HEK293 (cell line): Measurements from ENCODE around the gene NEK8.

Experiments
- CTCF ChIA-PET: fragments of 350-600 bp; formaldehyde crosslinking; extraction: SDS; loops from one replicate; lab custom pipeline; 2021; ENCODE audit warnings: antibody characterized with exemption; lab: Yijun Ruan, JAX
- POLR2A ChIA-PET: fragments of 300-600 bp; formaldehyde crosslinking; extraction: SDS; loops from one replicate; lab custom pipeline; 2020; ENCODE audit warnings: antibody characterized with exemption, inconsistent platforms; lab: Yijun Ruan, JAX
- H3K27ac ChIP-seq: fragments of 200-500 bp; sonication (Bioruptor generic); 2 replicates; pipeline ENCODE4 v1.5.1; 2014; ENCODE audit warnings: low read depth, low read length, control low read depth, inconsistent platforms; ENCODE audit errors: extremely low read depth
- H3K36me3 ChIP-seq, 2 experiments: fragments of 200-500 bp in 1 of 2; sonication (Bioruptor generic) in 1 of 2; 1 replicate in 1 of 2; 2 replicates in 1 of 2; pipeline ENCODE4 v1.5.1; 2014 to 2017; ENCODE audit warnings: inconsistent platforms in 2 of 2, low read length in 2 of 2; ENCODE audit not compliant: control insufficient read depth in 2 of 2, insufficient read depth in 1 of 2
- H3K4me1 ChIP-seq: fragments of 200-500 bp; sonication (Bioruptor generic); 2 replicates; pipeline ENCODE4 v1.5.1; 2014; ENCODE audit warnings: mild to moderate bottlenecking, low read length, inconsistent platforms; ENCODE audit not compliant: control insufficient read depth, insufficient read depth
- H3K4me3 ChIP-seq: 2 replicates; pipeline ENCODE4 v1.5.1; 2011; ENCODE audit warnings: low read depth, mild to moderate bottlenecking, control low read depth, low read length, moderate library complexity
- H3K9me3 ChIP-seq: fragments of 200-500 bp; sonication (Bioruptor generic); 2 replicates; pipeline ENCODE4 v1.5.1; 2014; ENCODE audit warnings: low read depth, low read length, inconsistent platforms; ENCODE audit not compliant: control insufficient read depth, insufficient read depth
- BCL11B ChIP-seq: fragments of 450-650 bp; formaldehyde crosslinking; IDR thresholded peaks from 2 replicates; pipeline ENCODE4 v1.5.1; 2016; ENCODE audit warnings: low read depth, missing biosample characterization, missing genetic modification characterization
- EGR2 ChIP-seq: fragments of 450-650 bp; formaldehyde crosslinking; IDR thresholded peaks from 2 replicates; pipeline ENCODE4 v1.5.1; 2016; ENCODE audit warnings: low read depth, missing biosample characterization, missing genetic modification characterization
- GLIS1 ChIP-seq: fragments of 450-650 bp; formaldehyde crosslinking; IDR thresholded peaks from 2 replicates; pipeline ENCODE4 v1.5.1; 2016; ENCODE audit warnings: missing biosample characterization, missing genetic modification characterization
- GLIS2 ChIP-seq: fragments of 450-650 bp; formaldehyde crosslinking; IDR thresholded peaks from 2 replicates; pipeline ENCODE4 v1.5.1; 2016; ENCODE audit warnings: missing biosample characterization, missing genetic modification characterization
- ZBTB1 ChIP-seq: fragments of 450-650 bp; formaldehyde crosslinking; IDR thresholded peaks from 2 replicates; pipeline ENCODE4 v1.5.1; 2016; ENCODE audit warnings: missing biosample characterization, missing genetic modification characterization
- ZEB2 ChIP-seq: fragments of 450-650 bp; formaldehyde crosslinking; IDR thresholded peaks from 2 replicates; pipeline ENCODE4 v1.5.1; 2016; ENCODE audit warnings: missing biosample characterization, missing genetic modification characterization
- ZFHX2 ChIP-seq: fragments of 450-650 bp; formaldehyde crosslinking; conservative IDR thresholded peaks from 2 replicates; pipeline ENCODE4 v1.5.1; 2016; ENCODE audit warnings: missing biosample characterization, missing genetic modification characterization
- ZNF133 ChIP-seq: fragments of 450-650 bp; formaldehyde crosslinking; IDR thresholded peaks from 2 replicates; pipeline ENCODE4 v1.5.1; 2016; ENCODE audit warnings: missing biosample characterization, missing genetic modification characterization
- ZNF157 ChIP-seq: fragments of 450-650 bp; formaldehyde crosslinking; IDR thresholded peaks from 2 replicates; pipeline ENCODE4 v1.5.1; 2016; ENCODE audit warnings: missing biosample characterization, missing genetic modification characterization
- ZNF16 ChIP-seq: fragments of 450-650 bp; formaldehyde crosslinking; IDR thresholded peaks from 2 replicates; pipeline ENCODE4 v1.5.1; 2016; ENCODE audit warnings: low read depth, missing biosample characterization, missing genetic modification characterization
- ZNF354C ChIP-seq: fragments of 450-650 bp; formaldehyde crosslinking; IDR thresholded peaks from 2 replicates; pipeline ENCODE4 v1.5.1; 2016; ENCODE audit warnings: missing biosample characterization, missing genetic modification characterization, low read depth, borderline replicate concordance
- ZNF585B ChIP-seq: fragments of 450-650 bp; formaldehyde crosslinking; IDR thresholded peaks from 2 replicates; pipeline ENCODE4 v1.5.1; 2016; ENCODE audit warnings: missing biosample characterization, missing genetic modification characterization
- ZNF768 ChIP-seq: fragments of 450-650 bp; formaldehyde crosslinking; IDR thresholded peaks from 2 replicates; pipeline ENCODE4 v1.5.1; 2018; ENCODE audit warnings: missing biosample characterization, mild to moderate bottlenecking, missing genetic modification characterization
- ZNF792 ChIP-seq: fragments of 450-650 bp; formaldehyde crosslinking; IDR thresholded peaks from 2 replicates; pipeline ENCODE4 v1.5.1; 2016; ENCODE audit warnings: missing biosample characterization, missing genetic modification characterization
- TF ChIP-seq, protein P1 (sequence below): fragments of 450-650 bp; formaldehyde crosslinking; IDR thresholded peaks from 2 replicates; pipeline ENCODE4 v1.5.1; 2016; ENCODE audit warnings: missing biosample characterization, missing genetic modification characterization
- TF ChIP-seq, protein P2 (sequence below): fragments of 450-650 bp; formaldehyde crosslinking; IDR thresholded peaks from 2 replicates; pipeline ENCODE4 v1.5.1; 2016; ENCODE audit warnings: missing biosample characterization, missing genetic modification characterization, borderline replicate concordance
- TF ChIP-seq, protein P3 (sequence below): fragments of 450-650 bp; formaldehyde crosslinking; IDR thresholded peaks from 2 replicates; pipeline ENCODE4 v1.5.1; 2016; ENCODE audit warnings: missing biosample characterization, missing genetic modification characterization, borderline replicate concordance
- TF ChIP-seq, protein P4 (sequence below): fragments of 450-650 bp; formaldehyde crosslinking; IDR thresholded peaks from 2 replicates; pipeline ENCODE4 v1.5.1; 2017; ENCODE audit warnings: missing biosample characterization, missing genetic modification characterization
- TF ChIP-seq, protein P5 (sequence below): fragments of 450-650 bp; formaldehyde crosslinking; IDR thresholded peaks from 2 replicates; pipeline ENCODE4 v1.5.1; 2016; ENCODE audit warnings: missing biosample characterization, missing genetic modification characterization

Gene NEK8

DNA sequence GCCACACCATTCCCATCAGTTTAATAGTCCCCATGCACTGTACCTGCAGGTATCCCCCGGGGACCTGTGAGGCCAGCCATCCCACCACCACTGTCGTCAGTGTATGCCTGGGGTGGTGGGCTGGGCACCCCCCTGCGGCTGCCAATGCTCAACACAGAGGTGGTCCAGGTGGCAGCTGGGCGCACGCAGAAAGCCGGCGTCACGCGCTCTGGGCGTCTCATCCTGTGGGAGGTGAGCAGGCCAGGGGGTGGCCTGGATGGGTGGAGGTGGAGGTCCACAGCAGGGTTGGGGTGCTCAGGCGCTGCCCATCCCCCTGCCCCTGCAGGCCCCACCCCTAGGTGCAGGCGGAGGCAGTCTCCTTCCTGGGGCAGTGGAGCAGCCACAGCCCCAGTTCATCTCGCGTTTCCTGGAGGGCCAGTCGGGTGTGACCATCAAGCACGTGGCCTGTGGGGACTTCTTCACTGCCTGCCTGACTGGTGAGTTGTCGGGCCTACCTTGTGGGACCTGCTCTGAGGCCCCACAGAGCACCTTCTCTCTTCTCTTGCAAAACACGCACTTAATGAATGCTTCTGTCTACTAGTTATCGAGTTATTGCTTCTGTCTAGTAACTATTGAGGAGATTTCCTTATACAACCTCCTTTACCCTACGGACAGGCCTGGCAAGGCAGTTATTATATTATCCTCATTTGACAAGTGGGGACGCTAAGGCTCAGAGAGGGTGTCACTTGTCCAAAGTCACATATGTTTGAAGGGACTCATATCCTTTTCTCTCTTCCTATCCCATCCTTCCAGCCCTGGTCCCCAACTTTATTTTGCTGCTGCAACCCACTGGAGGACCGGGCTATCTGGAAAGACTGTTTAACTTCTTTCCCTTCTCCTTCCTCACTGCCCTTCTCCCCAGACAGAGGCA, 9.4 kb downstream of the NEK8 start (continued):
- TF ChIP-seq, protein P1, sequence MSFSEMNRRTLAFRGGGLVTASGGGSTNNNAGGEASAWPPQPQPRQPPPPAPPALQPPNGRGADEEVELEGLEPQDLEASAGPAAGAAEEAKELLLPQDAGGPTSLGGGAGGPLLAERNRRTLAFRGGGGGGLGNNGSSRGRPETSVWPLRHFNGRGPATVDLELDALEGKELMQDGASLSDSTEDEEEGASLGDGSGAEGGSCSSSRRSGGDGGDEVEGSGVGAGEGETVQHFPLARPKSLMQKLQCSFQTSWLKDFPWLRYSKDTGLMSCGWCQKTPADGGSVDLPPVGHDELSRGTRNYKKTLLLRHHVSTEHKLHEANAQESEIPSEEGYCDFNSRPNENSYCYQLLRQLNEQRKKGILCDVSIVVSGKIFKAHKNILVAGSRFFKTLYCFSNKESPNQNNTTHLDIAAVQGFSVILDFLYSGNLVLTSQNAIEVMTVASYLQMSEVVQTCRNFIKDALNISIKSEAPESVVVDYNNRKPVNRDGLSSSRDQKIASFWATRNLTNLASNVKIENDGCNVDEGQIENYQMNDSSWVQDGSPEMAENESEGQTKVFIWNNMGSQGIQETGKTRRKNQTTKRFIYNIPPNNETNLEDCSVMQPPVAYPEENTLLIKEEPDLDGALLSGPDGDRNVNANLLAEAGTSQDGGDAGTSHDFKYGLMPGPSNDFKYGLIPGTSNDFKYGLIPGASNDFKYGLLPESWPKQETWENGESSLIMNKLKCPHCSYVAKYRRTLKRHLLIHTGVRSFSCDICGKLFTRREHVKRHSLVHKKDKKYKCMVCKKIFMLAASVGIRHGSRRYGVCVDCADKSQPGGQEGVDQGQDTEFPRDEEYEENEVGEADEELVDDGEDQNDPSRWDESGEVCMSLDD (tag by site-specific recombination), result no peak
- no peak for TF ChIP-seq ZFHX2
- TF ChIP-seq ZNF792 (tag by site-specific recombination), result no peak
- no peak for TF ChIP-seq GLIS1 (tag by site-specific recombination)
- no peak for TF ChIP-seq ZNF585B
- no peak for TF ChIP-seq ZNF157 (tag by site-specific recombination)
- no peak for TF ChIP-seq GLIS2 (tag by site-specific recombination)
- TF ChIP-seq ZNF133 (tag by site-specific recombination), result no peak
- TF ChIP-seq, all 188 proteins: peak for 0

DNA sequence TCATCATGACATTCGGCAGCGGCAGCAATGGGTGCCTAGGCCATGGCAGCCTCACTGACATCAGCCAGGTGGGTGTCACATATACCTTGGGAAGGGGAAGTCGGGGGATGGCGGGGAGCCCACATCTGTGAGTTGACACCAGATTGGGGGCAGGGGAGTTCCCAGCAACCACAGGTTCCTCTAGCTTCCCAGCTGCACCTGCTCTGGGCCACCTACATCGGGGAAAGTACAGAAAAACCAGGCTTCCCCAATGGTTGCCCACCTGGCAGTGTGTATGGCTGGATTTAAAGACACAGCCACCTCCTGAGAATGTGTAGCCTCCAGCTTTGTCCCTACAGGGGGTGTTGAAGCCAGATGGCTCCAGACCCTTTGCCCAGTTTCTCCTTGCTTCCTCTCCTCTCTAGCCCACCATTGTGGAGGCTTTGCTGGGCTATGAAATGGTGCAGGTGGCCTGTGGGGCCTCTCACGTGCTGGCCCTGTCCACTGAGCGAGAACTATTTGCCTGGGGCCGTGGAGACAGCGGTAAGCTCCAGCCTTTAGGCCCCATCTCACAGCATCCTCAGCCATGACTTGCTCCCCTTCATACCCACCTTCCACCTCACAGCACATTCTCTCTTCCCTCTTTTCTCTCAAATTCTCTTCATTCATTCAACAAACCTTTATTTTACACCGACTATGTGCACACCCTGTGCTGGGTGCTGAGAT, 10.2 kb downstream of the NEK8 start:
- Histone ChIP-seq H3K4me1 (0 out of 2 replicates have a peak, but pooled peaks cover 3% of the 10 kb centered on the region), H3K27ac (no peak overlapping the region), H3K36me3 (peaks cover 0 to 31% of the 10 kb centered on the region in 2 experiments; a peak in 1 of 3 replicates), H3K9me3 (no peaks in the 10 kb centered on the region), H3K4me3 (no peak overlapping the region)
- ChIA-PET POLR2A (interaction anchor here (0.7 kb wide), 1 partner anchor 19 kb away, joined by 4 read pairs; the partner anchor contains the start of gene RPL23A), CTCF (interaction anchor here (16.7 kb wide), 1 partner anchor 13 kb away, joined by 445 read pairs; the partner anchor contains the start of genes NEK8, RPL23A and TLCD1)
- no peak for TF ChIP-seq ZNF16
- TF ChIP-seq, protein P2, sequence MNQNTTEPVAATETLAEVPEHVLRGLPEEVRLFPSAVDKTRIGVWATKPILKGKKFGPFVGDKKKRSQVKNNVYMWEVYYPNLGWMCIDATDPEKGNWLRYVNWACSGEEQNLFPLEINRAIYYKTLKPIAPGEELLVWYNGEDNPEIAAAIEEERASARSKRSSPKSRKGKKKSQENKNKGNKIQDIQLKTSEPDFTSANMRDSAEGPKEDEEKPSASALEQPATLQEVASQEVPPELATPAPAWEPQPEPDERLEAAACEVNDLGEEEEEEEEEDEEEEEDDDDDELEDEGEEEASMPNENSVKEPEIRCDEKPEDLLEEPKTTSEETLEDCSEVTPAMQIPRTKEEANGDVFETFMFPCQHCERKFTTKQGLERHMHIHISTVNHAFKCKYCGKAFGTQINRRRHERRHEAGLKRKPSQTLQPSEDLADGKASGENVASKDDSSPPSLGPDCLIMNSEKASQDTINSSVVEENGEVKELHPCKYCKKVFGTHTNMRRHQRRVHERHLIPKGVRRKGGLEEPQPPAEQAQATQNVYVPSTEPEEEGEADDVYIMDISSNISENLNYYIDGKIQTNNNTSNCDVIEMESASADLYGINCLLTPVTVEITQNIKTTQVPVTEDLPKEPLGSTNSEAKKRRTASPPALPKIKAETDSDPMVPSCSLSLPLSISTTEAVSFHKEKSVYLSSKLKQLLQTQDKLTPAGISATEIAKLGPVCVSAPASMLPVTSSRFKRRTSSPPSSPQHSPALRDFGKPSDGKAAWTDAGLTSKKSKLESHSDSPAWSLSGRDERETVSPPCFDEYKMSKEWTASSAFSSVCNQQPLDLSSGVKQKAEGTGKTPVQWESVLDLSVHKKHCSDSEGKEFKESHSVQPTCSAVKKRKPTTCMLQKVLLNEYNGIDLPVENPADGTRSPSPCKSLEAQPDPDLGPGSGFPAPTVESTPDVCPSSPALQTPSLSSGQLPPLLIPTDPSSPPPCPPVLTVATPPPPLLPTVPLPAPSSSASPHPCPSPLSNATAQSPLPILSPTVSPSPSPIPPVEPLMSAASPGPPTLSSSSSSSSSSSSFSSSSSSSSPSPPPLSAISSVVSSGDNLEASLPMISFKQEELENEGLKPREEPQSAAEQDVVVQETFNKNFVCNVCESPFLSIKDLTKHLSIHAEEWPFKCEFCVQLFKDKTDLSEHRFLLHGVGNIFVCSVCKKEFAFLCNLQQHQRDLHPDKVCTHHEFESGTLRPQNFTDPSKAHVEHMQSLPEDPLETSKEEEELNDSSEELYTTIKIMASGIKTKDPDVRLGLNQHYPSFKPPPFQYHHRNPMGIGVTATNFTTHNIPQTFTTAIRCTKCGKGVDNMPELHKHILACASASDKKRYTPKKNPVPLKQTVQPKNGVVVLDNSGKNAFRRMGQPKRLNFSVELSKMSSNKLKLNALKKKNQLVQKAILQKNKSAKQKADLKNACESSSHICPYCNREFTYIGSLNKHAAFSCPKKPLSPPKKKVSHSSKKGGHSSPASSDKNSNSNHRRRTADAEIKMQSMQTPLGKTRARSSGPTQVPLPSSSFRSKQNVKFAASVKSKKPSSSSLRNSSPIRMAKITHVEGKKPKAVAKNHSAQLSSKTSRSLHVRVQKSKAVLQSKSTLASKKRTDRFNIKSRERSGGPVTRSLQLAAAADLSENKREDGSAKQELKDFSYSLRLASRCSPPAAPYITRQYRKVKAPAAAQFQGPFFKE, result no peak
- TF ChIP-seq, protein P3, sequence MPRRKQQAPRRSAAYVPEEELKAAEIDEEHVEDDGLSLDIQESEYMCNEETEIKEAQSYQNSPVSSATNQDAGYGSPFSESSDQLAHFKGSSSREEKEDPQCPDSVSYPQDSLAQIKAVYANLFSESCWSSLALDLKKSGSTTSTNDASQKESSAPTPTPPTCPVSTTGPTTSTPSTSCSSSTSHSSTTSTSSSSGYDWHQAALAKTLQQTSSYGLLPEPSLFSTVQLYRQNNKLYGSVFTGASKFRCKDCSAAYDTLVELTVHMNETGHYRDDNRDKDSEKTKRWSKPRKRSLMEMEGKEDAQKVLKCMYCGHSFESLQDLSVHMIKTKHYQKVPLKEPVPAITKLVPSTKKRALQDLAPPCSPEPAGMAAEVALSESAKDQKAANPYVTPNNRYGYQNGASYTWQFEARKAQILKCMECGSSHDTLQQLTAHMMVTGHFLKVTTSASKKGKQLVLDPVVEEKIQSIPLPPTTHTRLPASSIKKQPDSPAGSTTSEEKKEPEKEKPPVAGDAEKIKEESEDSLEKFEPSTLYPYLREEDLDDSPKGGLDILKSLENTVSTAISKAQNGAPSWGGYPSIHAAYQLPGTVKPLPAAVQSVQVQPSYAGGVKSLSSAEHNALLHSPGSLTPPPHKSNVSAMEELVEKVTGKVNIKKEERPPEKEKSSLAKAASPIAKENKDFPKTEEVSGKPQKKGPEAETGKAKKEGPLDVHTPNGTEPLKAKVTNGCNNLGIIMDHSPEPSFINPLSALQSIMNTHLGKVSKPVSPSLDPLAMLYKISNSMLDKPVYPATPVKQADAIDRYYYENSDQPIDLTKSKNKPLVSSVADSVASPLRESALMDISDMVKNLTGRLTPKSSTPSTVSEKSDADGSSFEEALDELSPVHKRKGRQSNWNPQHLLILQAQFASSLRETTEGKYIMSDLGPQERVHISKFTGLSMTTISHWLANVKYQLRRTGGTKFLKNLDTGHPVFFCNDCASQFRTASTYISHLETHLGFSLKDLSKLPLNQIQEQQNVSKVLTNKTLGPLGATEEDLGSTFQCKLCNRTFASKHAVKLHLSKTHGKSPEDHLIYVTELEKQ (tag by site-specific recombination), result no peak
- TF ChIP-seq, protein P4, sequence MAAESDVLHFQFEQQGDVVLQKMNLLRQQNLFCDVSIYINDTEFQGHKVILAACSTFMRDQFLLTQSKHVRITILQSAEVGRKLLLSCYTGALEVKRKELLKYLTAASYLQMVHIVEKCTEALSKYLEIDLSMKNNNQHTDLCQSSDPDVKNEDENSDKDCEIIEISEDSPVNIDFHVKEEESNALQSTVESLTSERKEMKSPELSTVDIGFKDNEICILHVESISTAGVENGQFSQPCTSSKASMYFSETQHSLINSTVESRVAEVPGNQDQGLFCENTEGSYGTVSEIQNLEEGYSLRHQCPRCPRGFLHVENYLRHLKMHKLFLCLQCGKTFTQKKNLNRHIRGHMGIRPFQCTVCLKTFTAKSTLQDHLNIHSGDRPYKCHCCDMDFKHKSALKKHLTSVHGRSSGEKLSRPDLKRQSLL (tag by site-specific recombination), result no peak
- TF ChIP-seq ZBTB1, result no peak
- TF ChIP-seq, protein P5, sequence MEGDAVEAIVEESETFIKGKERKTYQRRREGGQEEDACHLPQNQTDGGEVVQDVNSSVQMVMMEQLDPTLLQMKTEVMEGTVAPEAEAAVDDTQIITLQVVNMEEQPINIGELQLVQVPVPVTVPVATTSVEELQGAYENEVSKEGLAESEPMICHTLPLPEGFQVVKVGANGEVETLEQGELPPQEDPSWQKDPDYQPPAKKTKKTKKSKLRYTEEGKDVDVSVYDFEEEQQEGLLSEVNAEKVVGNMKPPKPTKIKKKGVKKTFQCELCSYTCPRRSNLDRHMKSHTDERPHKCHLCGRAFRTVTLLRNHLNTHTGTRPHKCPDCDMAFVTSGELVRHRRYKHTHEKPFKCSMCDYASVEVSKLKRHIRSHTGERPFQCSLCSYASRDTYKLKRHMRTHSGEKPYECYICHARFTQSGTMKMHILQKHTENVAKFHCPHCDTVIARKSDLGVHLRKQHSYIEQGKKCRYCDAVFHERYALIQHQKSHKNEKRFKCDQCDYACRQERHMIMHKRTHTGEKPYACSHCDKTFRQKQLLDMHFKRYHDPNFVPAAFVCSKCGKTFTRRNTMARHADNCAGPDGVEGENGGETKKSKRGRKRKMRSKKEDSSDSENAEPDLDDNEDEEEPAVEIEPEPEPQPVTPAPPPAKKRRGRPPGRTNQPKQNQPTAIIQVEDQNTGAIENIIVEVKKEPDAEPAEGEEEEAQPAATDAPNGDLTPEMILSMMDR (tag by site-specific recombination), result no peak
- no peak for TF ChIP-seq ZEB2 (tag by site-specific recombination)
- TF ChIP-seq EGR2, result no peak
- no peak for TF ChIP-seq BCL11B (tag by site-specific recombination)
- no peak for TF ChIP-seq ZNF768
- TF ChIP-seq ZNF354C (tag by site-specific recombination), result no peak
